Panc1 (cell line): ENCODE results near the gene PTGER4. TPM values are rescaled to one million over a fixed set of nuclear protein-coding genes. Genes with fewer than 3 reads are reported as not detected.

Experiments used
- ATAC-seq: fragments of 200-7000 bp; cut with Tn5 transposase; 2 replicates; pipeline ENCODE4 v1.9.1; 2020; ENCODE audit warnings: mild to moderate bottlenecking, moderate library complexity
- BruUV-seq: library from RNA; stranded (reverse); fragments of 400-500 nt; replicated peaks from 2 replicates; lab custom pipeline; 2021; lab: Mats Ljungman, UMichigan
- CTCF ChIA-PET: fragments of 300-600 bp; sonication (Branson Sonifier 250); formaldehyde crosslinking; loops from one replicate; lab custom pipeline; 2022; ENCODE audit warnings: antibody characterized with exemption; lab: Charles Lee
- POLR2A ChIA-PET: fragments of 300-600 bp; sonication (Branson Sonifier 250); formaldehyde crosslinking; loops from one replicate; lab custom pipeline; 2022; ENCODE audit warnings: antibody characterized with exemption; lab: Charles Lee
- DNase-seq: peaks from one replicate; pipeline ENCODE4 v3.0.0-alpha.2; 2010; ENCODE audit warnings: low read depth, low spot score
- H3K27ac ChIP-seq: 2 replicates; pipeline ENCODE4 v1.5.1; 2011; ENCODE audit warnings: mild to moderate bottlenecking, low read length, inconsistent platforms
- H3K27me3 ChIP-seq: fragments of 200-500 bp; sonication (Bioruptor generic); 2 replicates; pipeline ENCODE4 v1.6.0; 2014; ENCODE audit warnings: low read length, inconsistent platforms; ENCODE audit not compliant: control insufficient read depth, insufficient read depth
- H3K36me3 ChIP-seq: fragments of 200-500 bp; sonication (Bioruptor generic); 2 replicates; pipeline ENCODE4 v1.5.1; 2014; ENCODE audit warnings: inconsistent platforms, mild to moderate bottlenecking, low read length, moderate library complexity; ENCODE audit not compliant: control insufficient read depth, insufficient read depth
- H3K4me1 ChIP-seq: 2 replicates; pipeline ENCODE4 v1.5.1; 2011; ENCODE audit warnings: inconsistent platforms, mild to moderate bottlenecking, low read length, moderate library complexity; ENCODE audit not compliant: control insufficient read depth, insufficient read depth
- H3K4me3 ChIP-seq, 2 experiments: 2 replicates each; pipeline ENCODE4 v1.5.1; 2011 to 2012; ENCODE audit warnings: low read depth in 2 of 2, low read length in 2 of 2, mild to moderate bottlenecking in 2 of 2, inconsistent platforms in 1 of 2, moderate library complexity in 1 of 2
- H3K9me3 ChIP-seq: fragments of 200-500 bp; sonication (Bioruptor generic); 2 replicates; pipeline ENCODE4 v1.5.1; 2014; ENCODE audit warnings: low read depth, mild to moderate bottlenecking, inconsistent platforms, low read length, moderate library complexity; ENCODE audit not compliant: control insufficient read depth, insufficient read depth
- CTCF ChIP-seq: fragments of 450-650 bp; IDR thresholded peaks from 2 replicates; pipeline ENCODE4 v1.5.1; 2017; ENCODE audit warnings: mild to moderate bottlenecking
- POLR2AphosphoS5 ChIP-seq: IDR thresholded peaks from 2 replicates; pipeline ENCODE4 v1.6.1; 2012; ENCODE audit warnings: mild to moderate bottlenecking, low read depth, low read length, moderate library complexity
- REST ChIP-seq, 2 experiments: IDR thresholded peaks; 2 replicates each; pipeline ENCODE4 v1.6.1; 2011 to 2012; ENCODE audit warnings: low read depth in 2 of 2, control low read depth in 1 of 2, low read length in 1 of 2, mild to moderate bottlenecking in 1 of 2, moderate library complexity in 1 of 2; ENCODE audit not compliant: insufficient read depth in 1 of 2
- SIN3A ChIP-seq: IDR thresholded peaks from 2 replicates; pipeline ENCODE4 v1.6.1; 2012; ENCODE audit warnings: low read depth, mild to moderate bottlenecking, low read length, moderate library complexity, borderline replicate concordance; ENCODE audit not compliant: insufficient read depth
- TCF7L2 ChIP-seq: IDR thresholded peaks from 2 replicates; pipeline ENCODE4 v1.6.1; 2011; ENCODE audit warnings: mild to moderate bottlenecking, low read depth, low read length, inconsistent platforms
- in situ Hi-C: cut with HindIII; loops from 2 replicates; pipeline ENCODE4 v1.10.0; 2016; ENCODE audit warnings: low sequenced_read_pairs, low pct_unique_long_range_greater_than_20kb
- intact Hi-C: fragments of 100-400 bp; cut with micrococcal nuclease; formaldehyde crosslinking; loops from one replicate; pipeline ENCODE4 v1.10.0; 2022; ENCODE audit not compliant: unreplicated experiment
- total RNA-seq: library from RNA; stranded (reverse); gene quantifications from one replicate; pipeline ENCODE4 v1.2.1, GENCODE V29; 2021; ENCODE audit not compliant: unreplicated experiment

The PTGER4 gene
- total RNA-seq, 1 experiment from 2014 or later, result 20.0 TPM

GRCh38 chr5:40653221-40654022 is 26.3 kb upstream of the PTGER4 start:
- in situ Hi-C loops, result no loop called here
- ATAC-seq, result no peak
- CTCF ChIA-PET, result no interaction called here

More at GRCh38 chr5:40653221-40654022, 26.3 kb upstream of the PTGER4 start:
- no peak for DNase-seq
- no peaks in the 10 kb centered on the region for H3K9me3 ChIP-seq
- H3K27me3 ChIP-seq, result no peaks in the 10 kb centered on the region
- H3K36me3 ChIP-seq, result no peaks in the 10 kb centered on the region
- H3K4me1 ChIP-seq, result no peaks in the 10 kb centered on the region
- BruUV-seq, result no TSS peak
- POLR2A ChIA-PET, result interaction anchor here (0.8 kb wide), 1 partner anchor 20 kb away, joined by 4 read pairs; no protein-coding TSS in a partner anchor
- H3K27ac ChIP-seq, result no peak overlapping the region
- no peak overlapping the region for H3K4me3 ChIP-seq
- intact Hi-C loops, result no loop called here
- TF ChIP-seq POLR2AphosphoS5 (no peak), TCF7L2 (no peak), SIN3A (no peak), REST (IDR thresholded peaks at IDR 0.05; ENCODE audit: insufficient read depth in 1 of 2, low read depth in 2 of 2, low read length in 1 of 2) (no peak), CTCF (no peak)
